A549 (cell line): ENCODE results near the gene NDUFB5. TPM values are rescaled to one million over a fixed set of nuclear protein-coding genes. Genes with fewer than 3 reads are reported as not detected.

ENCODE experiments used
- ATAC-seq, 2 experiments: fragments of 200-7000 bp in 1 of 2; fragments of >200 bp in 1 of 2; cut with Nextera tagmentation in 1 of 2; cut with Tn5 transposase in 1 of 2; 3 replicates each; pipeline versions ENCODE4 v1.8.0 to v1.9.1; 2018 to 2020; ENCODE audit warnings: mild to moderate bottlenecking in 1 of 2, moderate library complexity in 1 of 2
- CTCF ChIA-PET: fragments of 300-600 bp; sonication (Branson Sonifier 250); formaldehyde crosslinking; extraction: SDS; loops from one replicate; lab custom pipeline; 2021; ENCODE audit warnings: antibody characterized with exemption, inconsistent platforms; lab: Yijun Ruan, JAX
- POLR2A ChIA-PET: fragments of 350-600 bp; formaldehyde crosslinking; extraction: SDS; loops from one replicate; lab custom pipeline; 2021; ENCODE audit warnings: antibody characterized with exemption, inconsistent platforms; lab: Yijun Ruan, JAX
- DNase-seq, 2 experiments: peaks; one replicate each; pipeline versions ENCODE4 v3.0.0 to v3.0.0-alpha.2; 2011 to 2016; ENCODE audit warnings: low read depth in 1 of 2, low spot score in 1 of 2
- FAIRE-seq: peaks from 2 replicates; lab custom pipeline; 2011; peaks lifted over from hg19 to GRCh38; lab: Jason Lieb, UNC
- H3K27ac ChIP-seq, 2 experiments: fragments of >200 bp; sonication (Bioruptor Twin); formaldehyde crosslinking; 3 replicates each; pipeline ENCODE4 v1.5.1; 2016 to 2017
- H3K4me1 ChIP-seq: fragments of >200 bp; sonication (Bioruptor Twin); formaldehyde crosslinking; 3 replicates; pipeline ENCODE4 v1.6.1; 2016
- H3K4me2 ChIP-seq: fragments of >200 bp; sonication (Bioruptor Twin); formaldehyde crosslinking; 3 replicates; pipeline ENCODE4 v1.6.1; 2016
- H3K4me3 ChIP-seq: fragments of >200 bp; sonication (Bioruptor Twin); formaldehyde crosslinking; 3 replicates; pipeline ENCODE4 v1.5.1; 2016
- H3K9me3 ChIP-seq: fragments of >200 bp; sonication (Bioruptor Twin); formaldehyde crosslinking; 3 replicates; pipeline ENCODE4 v1.6.1; 2016
- CBX8 ChIP-seq: fragments of 200-600 bp; sonication (generic); IDR thresholded peaks from 2 replicates; pipeline ENCODE4 v1.6.1; 2016
- FOSB ChIP-seq: fragments of 250-450 bp; sonication (Bioruptor Pico); IDR thresholded peaks from 2 replicates; pipeline ENCODE4 v1.5.0; 2020; ENCODE audit warnings: mild to moderate bottlenecking, moderate library complexity
- FOSL2 ChIP-seq, 2 experiments: fragments of 450-650 bp in 1 of 2; fragments of >200 bp in 1 of 2; sonication (Bioruptor Twin) in 1 of 2; formaldehyde crosslinking; IDR thresholded peaks; 2 replicates each; pipeline versions ENCODE4 v1.5.0 to v1.6.1; 2016 to 2020; ENCODE audit warnings: mild to moderate bottlenecking in 1 of 2, moderate library complexity in 1 of 2
- HEYL ChIP-seq: fragments of 250-450 bp; sonication (Bioruptor Pico); IDR thresholded peaks from 2 replicates; pipeline ENCODE4 v1.8.0; 2021; ENCODE audit warnings: mild to moderate bottlenecking, moderate library complexity
- HOXB5 ChIP-seq: fragments of 250-450 bp; sonication (Bioruptor Pico); IDR thresholded peaks from 2 replicates; pipeline ENCODE4 v1.5.0; 2020; ENCODE audit warnings: mild to moderate bottlenecking, moderate library complexity
- JUN ChIP-seq, 2 experiments: fragments of >200 bp; sonication (Bioruptor Twin); formaldehyde crosslinking; IDR thresholded peaks; 2 replicates in 1 of 2; 3 replicates in 1 of 2; pipeline ENCODE4 v1.6.1; 2016 to 2017
- NFE2L2 ChIP-seq: fragments of 150-350 bp; conservative IDR thresholded peaks from 2 replicates; pipeline ENCODE4 v1.6.1; 2014; ENCODE audit warnings: low read length
- NPAS2 ChIP-seq: fragments of 250-450 bp; sonication (Bioruptor Pico); IDR thresholded peaks from 2 replicates; pipeline ENCODE4 v1.8.0; 2022; ENCODE audit warnings: mild to moderate bottlenecking, moderate library complexity, borderline replicate concordance
- POLR2A ChIP-seq: IDR thresholded peaks from 2 replicates; pipeline ENCODE4 v1.6.1; 2012; ENCODE audit warnings: mild to moderate bottlenecking, low read length
- POLR2AphosphoS2 ChIP-seq: conservative IDR thresholded peaks from 2 replicates; pipeline ENCODE4 v1.6.1; 2012; ENCODE audit warnings: low read length, improper control_type of control experiment, inconsistent platforms
- ZNF302 ChIP-seq: fragments of 250-450 bp; sonication (Bioruptor Pico); IDR thresholded peaks from 2 replicates; pipeline ENCODE4 v1.9.0; 2021; ENCODE audit warnings: inconsistent platforms, mild to moderate bottlenecking, moderate library complexity
- WGBS: methylation state at CpG from one replicate; pipeline ENCODE4 v1.1.6; 2017; ENCODE audit errors: missing lambda C conversion rate; 5-methylcytosine and 5-hydroxymethylcytosine counted together
- polyA plus RNA-seq, 4 experiments: library from polyadenylated mRNA; depleted of rRNA in 3 of 4; stranded (reverse); fragments of >200 nt; fragmentation: RNase III in 1 of 4; extraction: RNeasy Plus Mini Kit Qiagen cat#74134 plus additional on column Dnase treatment in 1 of 4; gene quantifications; 2 replicates in 3 of 4; 3 replicates in 1 of 4; pipeline ENCODE4 v1.2.3, GENCODE V29; 2011 to 2017
- TF ChIP-seq, protein P1 (sequence below): IDR thresholded peaks from 2 replicates; pipeline ENCODE4 v1.6.1; 2012
- TF ChIP-seq, protein P2 (sequence below): fragments of >200 bp; sonication (Bioruptor Twin); formaldehyde crosslinking; IDR thresholded peaks from 3 replicates; pipeline ENCODE4 v1.6.1; 2016
- TF ChIP-seq, protein P3 (sequence below): fragments of 150-350 bp; IDR thresholded peaks from 2 replicates; pipeline ENCODE4 v1.6.1; 2014; ENCODE audit warnings: low read depth, mild to moderate bottlenecking, low read length

Gene NDUFB5
- polyA plus RNA-seq, 2 of the 4 experiments (the other 2 are of a cell fraction), result 65.5 to 66.1 TPM

- TF ChIP-seq, protein P1, sequence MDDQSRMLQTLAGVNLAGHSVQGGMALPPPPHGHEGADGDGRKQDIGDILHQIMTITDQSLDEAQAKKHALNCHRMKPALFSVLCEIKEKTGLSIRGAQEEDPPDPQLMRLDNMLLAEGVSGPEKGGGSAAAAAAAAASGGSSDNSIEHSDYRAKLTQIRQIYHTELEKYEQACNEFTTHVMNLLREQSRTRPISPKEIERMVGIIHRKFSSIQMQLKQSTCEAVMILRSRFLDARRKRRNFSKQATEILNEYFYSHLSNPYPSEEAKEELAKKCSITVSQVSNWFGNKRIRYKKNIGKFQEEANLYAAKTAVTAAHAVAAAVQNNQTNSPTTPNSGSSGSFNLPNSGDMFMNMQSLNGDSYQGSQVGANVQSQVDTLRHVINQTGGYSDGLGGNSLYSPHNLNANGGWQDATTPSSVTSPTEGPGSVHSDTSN, result no peak
- TF ChIP-seq POLR2A, result no peak
- no peak for TF ChIP-seq HOXB5 (CRISPR knock-in tag)
- TF ChIP-seq, all 56 proteins: peak for 0
Measured at GRCh38 chr3:179589143-179589542, 15.5 kb upstream of the NDUFB5 start (continued).

DNA sequence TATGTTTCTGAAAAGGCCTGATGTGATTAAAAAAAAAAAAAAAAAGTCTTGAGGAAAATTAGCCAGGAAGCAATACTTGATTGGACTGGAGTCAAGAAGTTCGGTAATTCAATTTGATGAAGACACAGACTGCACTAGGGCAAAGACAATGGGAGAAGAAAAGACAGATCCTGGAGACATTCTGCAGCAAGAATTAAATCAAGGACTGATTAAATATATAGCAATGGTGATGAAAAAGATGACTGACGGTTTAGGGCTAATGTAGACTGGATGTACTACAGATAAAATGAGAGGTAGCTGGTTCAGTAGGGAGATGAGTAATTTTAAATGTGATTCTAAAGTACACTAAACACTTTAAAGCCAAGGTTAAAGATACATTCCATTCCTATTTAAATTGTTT, 13.9 kb upstream of the NDUFB5 start:
- no peak for FAIRE-seq
- POLR2A ChIA-PET, result no interaction called here

GRCh38 chr3:179591313-179591712, 13.3 kb upstream of the NDUFB5 start:
- WGBS, result 93% methylated on average over 1 of the region's 1 CpG
- ChIA-PET POLR2A (no interaction called here), CTCF (interaction anchor here (0.5 kb wide), 1 partner anchor 1299 kb away, joined by 3 read pairs; no protein-coding TSS in a partner anchor)
- H3K4me1 ChIP-seq, result no peaks in the 10 kb centered on the region
- H3K4me2 ChIP-seq, result no peak overlapping the region
- ATAC-seq (no peak), FAIRE-seq (no peak), DNase-seq (no peak)
- no peak overlapping the region for H3K4me3 ChIP-seq
- no peaks in the 10 kb centered on the region for H3K9me3 ChIP-seq
- no peak overlapping the region for H3K27ac ChIP-seq
- TF ChIP-seq HEYL (CRISPR knock-in tag) (no peak), NFE2L2 (no peak), CBX8 (no peak), FOSB (CRISPR knock-in tag) (no peak), ZNF302 (no peak), POLR2A (no peak)
- TF ChIP-seq, protein P1, result no peak

More for the DNA sequence above, 13.9 kb upstream of the NDUFB5 start:
- WGBS, result 89% methylated on average over 2 of the region's 2 CpGs
- DNase-seq (no peak), ATAC-seq (no peak)
- TF ChIP-seq FOSL2 (IDR thresholded peaks at IDR 0.05), result no peak
- TF ChIP-seq FOSL2 (CRISPR knock-in tag; IDR thresholded peaks at IDR 0.05), result no peak
- TF ChIP-seq, protein P2, sequence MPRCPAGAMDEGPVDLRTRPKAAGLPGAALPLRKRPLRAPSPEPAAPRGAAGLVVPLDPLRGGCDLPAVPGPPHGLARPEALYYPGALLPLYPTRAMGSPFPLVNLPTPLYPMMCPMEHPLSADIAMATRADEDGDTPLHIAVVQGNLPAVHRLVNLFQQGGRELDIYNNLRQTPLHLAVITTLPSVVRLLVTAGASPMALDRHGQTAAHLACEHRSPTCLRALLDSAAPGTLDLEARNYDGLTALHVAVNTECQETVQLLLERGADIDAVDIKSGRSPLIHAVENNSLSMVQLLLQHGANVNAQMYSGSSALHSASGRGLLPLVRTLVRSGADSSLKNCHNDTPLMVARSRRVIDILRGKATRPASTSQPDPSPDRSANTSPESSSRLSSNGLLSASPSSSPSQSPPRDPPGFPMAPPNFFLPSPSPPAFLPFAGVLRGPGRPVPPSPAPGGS, result no peak
- TF ChIP-seq, protein P1, result no peak
- TF ChIP-seq, protein P3, sequence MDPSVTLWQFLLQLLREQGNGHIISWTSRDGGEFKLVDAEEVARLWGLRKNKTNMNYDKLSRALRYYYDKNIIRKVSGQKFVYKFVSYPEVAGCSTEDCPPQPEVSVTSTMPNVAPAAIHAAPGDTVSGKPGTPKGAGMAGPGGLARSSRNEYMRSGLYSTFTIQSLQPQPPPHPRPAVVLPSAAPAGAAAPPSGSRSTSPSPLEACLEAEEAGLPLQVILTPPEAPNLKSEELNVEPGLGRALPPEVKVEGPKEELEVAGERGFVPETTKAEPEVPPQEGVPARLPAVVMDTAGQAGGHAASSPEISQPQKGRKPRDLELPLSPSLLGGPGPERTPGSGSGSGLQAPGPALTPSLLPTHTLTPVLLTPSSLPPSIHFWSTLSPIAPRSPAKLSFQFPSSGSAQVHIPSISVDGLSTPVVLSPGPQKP, result no peak
- TF ChIP-seq FOSB (CRISPR knock-in tag), result no peak
- no peak for TF ChIP-seq JUN (IDR thresholded peaks at IDR 0.05)
- TF ChIP-seq POLR2AphosphoS2, result no peak
- no peak for TF ChIP-seq CBX8
- no peak for TF ChIP-seq NFE2L2
- TF ChIP-seq NPAS2, result no peak
- Histone ChIP-seq H3K4me3 (no peak overlapping the region), H3K27ac (no peak overlapping the region), H3K9me3 (no peaks in the 10 kb centered on the region), H3K4me1 (no peaks in the 10 kb centered on the region), H3K4me2 (no peak overlapping the region)
- CTCF ChIA-PET, result interaction anchor here (0.5 kb wide), 1 partner anchor 1300 kb away, joined by 3 read pairs; no protein-coding TSS in a partner anchor
